HEK293 (cell line): Measurements from ENCODE around the gene TRABD2A.

Experiments used
- AEBP2 ChIP-seq: fragments of 450-650 bp; formaldehyde crosslinking; IDR thresholded peaks from 2 replicates; pipeline ENCODE4 v1.5.1; 2016; ENCODE audit warnings: missing biosample characterization, missing genetic modification characterization, borderline replicate concordance
- CTCF ChIP-seq: fragments of 450-650 bp; formaldehyde crosslinking; IDR thresholded peaks from 2 replicates; pipeline ENCODE4 v1.5.1; 2016; ENCODE audit warnings: missing biosample characterization, missing genetic modification characterization
- ZNF133 ChIP-seq: fragments of 450-650 bp; formaldehyde crosslinking; IDR thresholded peaks from 2 replicates; pipeline ENCODE4 v1.5.1; 2016; ENCODE audit warnings: missing biosample characterization, missing genetic modification characterization
- ZNF274 ChIP-seq, 2 experiments: fragments of 200-500 bp in 1 of 2; fragments of 450-650 bp in 1 of 2; sonication (Bioruptor generic) in 1 of 2; formaldehyde crosslinking in 1 of 2; IDR thresholded peaks; 2 replicates each; pipeline versions ENCODE4 v1.5.1 to v1.6.1; 2014 to 2016; ENCODE audit warnings: borderline replicate concordance in 1 of 2, inconsistent platforms in 1 of 2, low read length in 1 of 2, missing biosample characterization in 1 of 2, missing genetic modification characterization in 1 of 2
- TF ChIP-seq, protein P1 (sequence below): fragments of 450-650 bp; formaldehyde crosslinking; IDR thresholded peaks from 2 replicates; pipeline ENCODE4 v1.5.1; 2016; ENCODE audit warnings: missing biosample characterization, missing genetic modification characterization

DNA sequence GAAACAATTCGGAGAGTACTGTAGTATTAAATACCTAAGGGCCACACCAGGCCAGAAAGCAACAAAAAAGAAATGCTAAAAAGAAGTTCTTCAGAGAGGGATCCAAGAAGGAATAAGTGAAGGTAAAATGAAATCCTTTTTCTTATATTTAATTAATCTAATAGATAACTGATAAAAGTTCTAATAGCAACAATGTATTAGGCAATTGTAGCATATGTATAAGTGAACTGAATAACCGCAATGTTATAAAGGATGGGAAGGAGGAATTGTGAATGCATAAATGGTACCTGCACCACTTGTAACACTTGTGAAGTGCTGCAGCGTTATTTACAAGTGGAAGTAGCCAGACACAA is 46.4 kb upstream of the TRABD2A start:
- TF ChIP-seq AEBP2 (tag by site-specific recombination) (no peak), CTCF (tag by site-specific recombination) (no peak), ZNF133 (no peak), ZNF274 (IDR thresholded peaks at IDR 0.05; ENCODE audit: low read length) (no peak), ZNF274 (tag by site-specific recombination; IDR thresholded peaks at IDR 0.05; ENCODE audit: borderline replicate concordance) (no peak)
- TF ChIP-seq, protein P1, sequence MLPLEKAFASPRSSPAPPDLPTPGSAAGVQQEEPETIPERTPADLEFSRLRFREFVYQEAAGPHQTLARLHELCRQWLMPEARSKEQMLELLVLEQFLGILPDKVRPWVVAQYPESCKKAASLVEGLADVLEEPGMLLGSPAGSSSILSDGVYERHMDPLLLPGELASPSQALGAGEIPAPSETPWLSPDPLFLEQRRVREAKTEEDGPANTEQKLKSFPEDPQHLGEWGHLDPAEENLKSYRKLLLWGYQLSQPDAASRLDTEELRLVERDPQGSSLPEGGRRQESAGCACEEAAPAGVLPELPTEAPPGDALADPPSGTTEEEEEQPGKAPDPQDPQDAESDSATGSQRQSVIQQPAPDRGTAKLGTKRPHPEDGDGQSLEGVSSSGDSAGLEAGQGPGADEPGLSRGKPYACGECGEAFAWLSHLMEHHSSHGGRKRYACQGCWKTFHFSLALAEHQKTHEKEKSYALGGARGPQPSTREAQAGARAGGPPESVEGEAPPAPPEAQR: no peak
